NAMALWA (cell line): ENCODE measurements around the gene DGKD.

ENCODE experiments used
- DNase-seq: peaks from one replicate; pipeline ENCODE4 v3.0.0-alpha.2; 2015; ENCODE audit warnings: low spot score

DGKD gene

GRCh38 chr2:233477548-233478433 lies 123.5 kb downstream of the DGKD start:
- no peak for DNase-seq

- DNase-seq, result no peak
These were observed 125.6 kb downstream of the DGKD start for GRCh38 chr2:233479616-233480489.

GRCh38 chr2:233480490-233481202 lies 126.4 kb downstream of the DGKD start:
- DNase-seq, result peak; percentile 38

GRCh38 chr2:233481368-233482142 lies 127.3 kb downstream of the DGKD start:
- DNase-seq, result no peak

- DNase-seq, result no peak
These were observed 128.3 kb downstream of the DGKD start for GRCh38 chr2:233482616-233483015.

- DNase-seq, result no peak
These were observed 131.4 kb downstream of the DGKD start for GRCh38 chr2:233485726-233486125.

GRCh38 chr2:233486357-233486756 lies 132.1 kb downstream of the DGKD start:
- no peak for DNase-seq

- DNase-seq, result no peak
These were observed 132.7 kb downstream of the DGKD start for GRCh38 chr2:233486778-233487552.

GRCh38 chr2:233487748-233488345 lies 133.6 kb downstream of the DGKD start:
- no peak for DNase-seq

- no peak for DNase-seq
These were observed 134.8 kb downstream of the DGKD start for GRCh38 chr2:233489143-233489542.

- no peak for DNase-seq
These were observed 135.4 kb downstream of the DGKD start for GRCh38 chr2:233489666-233490065.

- no peak for DNase-seq
These were observed 136.5 kb downstream of the DGKD start for GRCh38 chr2:233490831-233491230.

- no peak for DNase-seq
These were observed 137.0 kb downstream of the DGKD start for GRCh38 chr2:233491326-233491725.

GRCh38 chr2:233492078-233492477 lies 137.8 kb downstream of the DGKD start:
- DNase-seq, result no peak

- DNase-seq, result no peak
These were observed 138.5 kb downstream of the DGKD start for GRCh38 chr2:233492751-233493150.

- DNase-seq, result no peak
These were observed 141.5 kb downstream of the DGKD start for GRCh38 chr2:233495503-233496496.

GRCh38 chr2:233497692-233498091 lies 143.4 kb downstream of the DGKD start:
- no peak for DNase-seq

GRCh38 chr2:233498126-233498525 lies 143.8 kb downstream of the DGKD start:
- DNase-seq, result peak; percentile 23

- no peak for DNase-seq
These were observed 145.6 kb downstream of the DGKD start for GRCh38 chr2:233499928-233500327.
